Lower lobe of right lung (tissue), 2 donors: Measurements from ENCODE around the gene GATD1. TPM values are rescaled to one million over a fixed set of nuclear protein-coding genes. Genes with fewer than 3 reads are reported as not detected.
A peak's percentile ranks its signal among the peaks of the same experiment; 100 is the strongest.
"Not testable (repeated sequence)": the region's sequence is repeated elsewhere in the genome, so short reads cannot be mapped to it uniquely, and the experiment has no call there.

Experiments used
- ATAC-seq, 2 donors: fragments of 200-7000 bp; cut with Tn5 transposase; one replicate each; pipeline ENCODE4 v1.9.1; 2020 to 2022; ENCODE audit warnings: mild to moderate bottlenecking in 2 of 2, moderate library complexity in 2 of 2
- DNase-seq: peaks from one replicate; pipeline ENCODE4 v3.0.0-alpha.2; 2020
- H3K27ac ChIP-seq: fragments of 200-600 bp; one replicate; pipeline ENCODE4 v1.8.0; 2022
- H3K27me3 ChIP-seq: fragments of 200-600 bp; one replicate; pipeline ENCODE4 v1.8.0; 2022; ENCODE audit warnings: low read depth
- H3K36me3 ChIP-seq: fragments of 200-600 bp; one replicate; pipeline ENCODE4 v1.8.0; 2022; ENCODE audit warnings: mild to moderate bottlenecking
- H3K4me1 ChIP-seq: fragments of 200-600 bp; one replicate; pipeline ENCODE4 v1.8.0; 2022
- H3K4me3 ChIP-seq: fragments of 200-600 bp; one replicate; pipeline ENCODE4 v1.8.0; 2022; ENCODE audit warnings: mild to moderate bottlenecking
- H3K9me3 ChIP-seq: fragments of 200-600 bp; one replicate; pipeline ENCODE4 v1.8.0; 2022
- CTCF ChIP-seq: fragments of 200-600 bp; IDR thresholded peaks from one replicate; pipeline ENCODE4 v1.8.0; 2022; ENCODE audit warnings: antibody characterized with exemption, mild to moderate bottlenecking
- intact Hi-C: fragments of 100-400 bp; cut with DNase I; formaldehyde crosslinking; loops from one replicate; pipeline ENCODE4 v1.11.0; 2022
- total RNA-seq: library from RNA; stranded (reverse); fragmentation: NEBNext Ultra II Directional; extraction: Animal tissue kit (Norgen Biotek cat#: 25700); gene quantifications from one replicate; pipeline ENCODE4 v1.2.1, GENCODE V29; 2021
- donor health status: DM: no; HTN: yes; CAD: no; lungs with severe emphysema.

GATD1 gene
- total RNA-seq, 1 donor from 2014 or later = 46.7 TPM

- Histone ChIP-seq H3K4me1 (peaks cover 32% of the 10 kb centered on the region), H3K9me3 (no peaks in the 10 kb centered on the region), H3K27me3 (no peaks in the 10 kb centered on the region), H3K36me3 (no peaks in the 10 kb centered on the region), H3K4me3 (peak overlapping the region; percentile 93), H3K27ac (peak overlapping the region; percentile 93)
- TF ChIP-seq CTCF = no peak
- no peak for DNase-seq
- intact Hi-C loops = no loop called here
- ATAC-seq = peak in 1 of 2 donors; percentile 34
Observed at GRCh38 chr11:746289-747157, 30.8 kb downstream of the GATD1 start.

- TF ChIP-seq CTCF = no peak
- ATAC-seq (no peak), DNase-seq (no peak)
- H3K27me3 ChIP-seq = no peaks in the 10 kb centered on the region
- H3K9me3 ChIP-seq = no peaks in the 10 kb centered on the region
- no peak overlapping the region for H3K4me3 ChIP-seq
- H3K36me3 ChIP-seq = no peaks in the 10 kb centered on the region
- H3K27ac ChIP-seq = no peak overlapping the region
- intact Hi-C loops = no loop called here
- H3K4me1 ChIP-seq = peaks cover 32% of the 10 kb centered on the region
Observed at GRCh38 chr11:745428-745827, 31.9 kb downstream of the GATD1 start.

- Histone ChIP-seq H3K27ac (no peak overlapping the region), H3K4me1 (peaks cover 11% of the 10 kb centered on the region), H3K4me3 (no peak overlapping the region), H3K27me3 (no peaks in the 10 kb centered on the region), H3K36me3 (no peaks in the 10 kb centered on the region), H3K9me3 (no peaks in the 10 kb centered on the region)
- no peak for DNase-seq
- TF ChIP-seq CTCF = no peak
- no peak for ATAC-seq
- intact Hi-C loops = no loop called here
Observed at GRCh38 chr11:742571-743201, 34.6 kb downstream of the GATD1 start.

GRCh38 chr11:742156-742546 lies 35.1 kb downstream of the GATD1 start:
- Histone ChIP-seq H3K36me3 (no peaks in the 10 kb centered on the region), H3K27ac (no peak overlapping the region), H3K4me1 (peaks cover 15% of the 10 kb centered on the region), H3K9me3 (no peaks in the 10 kb centered on the region), H3K27me3 (no peaks in the 10 kb centered on the region), H3K4me3 (no peak overlapping the region)
- no peak for DNase-seq
- no peak for TF ChIP-seq CTCF
- ATAC-seq = no peak
- intact Hi-C loops = no loop called here

GRCh38 chr11:737899-738298 lies 39.4 kb downstream of the GATD1 start:
- H3K27ac ChIP-seq, H3K9me3 ChIP-seq, H3K4me3 ChIP-seq, H3K27me3 ChIP-seq, H3K36me3 ChIP-seq, H3K4me1 ChIP-seq, DNase-seq, intact Hi-C loops: not testable (repeated sequence)
- peak; percentile 51 to 61 for ATAC-seq

GRCh38 chr11:737366-737765 lies 39.9 kb downstream of the GATD1 start:
- Histone ChIP-seq H3K27ac (no peak overlapping the region), H3K36me3 (no peaks in the 10 kb centered on the region), H3K27me3 (peaks cover 2% of the 10 kb centered on the region), H3K9me3 (no peaks in the 10 kb centered on the region), H3K4me1 (peaks cover 8% of the 10 kb centered on the region), H3K4me3 (no peak overlapping the region)
- no peak for TF ChIP-seq CTCF
- intact Hi-C loops = no loop called here
- ATAC-seq (no peak), DNase-seq (no peak)

GRCh38 chr11:734541-734940 lies 42.7 kb downstream of the GATD1 start:
- H3K27me3 ChIP-seq, H3K27ac ChIP-seq, H3K4me3 ChIP-seq, H3K9me3 ChIP-seq, H3K36me3 ChIP-seq, DNase-seq, H3K4me1 ChIP-seq, ATAC-seq, intact Hi-C loops: not testable (repeated sequence)
